Uterus (tissue), 2 donors: Measurements from ENCODE around the gene IL17F.
A peak's percentile ranks its signal among the peaks of the same experiment; 100 is the strongest.

Source experiments
- CTCF ChIP-seq, 4 experiments: fragments of 200-600 bp in 2 of 4; fragments of 450-650 bp in 2 of 4; sonication (generic) in 2 of 4; IDR thresholded peaks; one replicate each; pipeline ENCODE4 v1.5.1; 2016 to 2019; ENCODE audit warnings: antibody characterized with exemption in 4 of 4, mild to moderate bottlenecking in 2 of 4, moderate library complexity in 1 of 4
- POLR2A ChIP-seq, 2 donors: fragments of 450-650 bp; IDR thresholded peaks; one replicate each; pipeline ENCODE4 v1.6.1; 2016; ENCODE audit warnings: antibody characterized with exemption in 2 of 2, mild to moderate bottlenecking in 1 of 2, moderate library complexity in 1 of 2

- TF ChIP-seq CTCF (IDR thresholded peaks at IDR 0.05): peak; percentile 19 to 40 (median 26)
- TF ChIP-seq POLR2A (IDR thresholded peaks at IDR 0.05): peak in 1 of 2 donors; percentile 43
Observed at GRCh38 chr6:52284460-52285176, 40.3 kb upstream of the IL17F start, which contains the start of gene MCM3.
